PC-3 (cell line): ENCODE data around the gene SCAPER. TPM values are rescaled to one million over a fixed set of nuclear protein-coding genes. Genes with fewer than 3 reads are reported as not detected.
"Not testable (repeated sequence)": the region's sequence is repeated elsewhere in the genome, so short reads cannot be mapped to it uniquely, and the experiment has no call there.

Experiments used
- ATAC-seq: fragments of 200-7000 bp; cut with Tn5 transposase; 2 replicates; pipeline ENCODE4 v1.9.1; 2020; ENCODE audit warnings: mild to moderate bottlenecking, moderate library complexity
- BruUV-seq: library from RNA; stranded (reverse); fragments of 400-500 nt; replicated peaks from 2 replicates; lab custom pipeline; 2021; lab: Mats Ljungman, UMichigan
- CTCF ChIA-PET: fragments of 300-600 bp; sonication (Branson Sonifier 250); formaldehyde crosslinking; loops from one replicate; lab custom pipeline; 2022; ENCODE audit warnings: antibody characterized with exemption; lab: Charles Lee
- POLR2A ChIA-PET: fragments of 300-600 bp; sonication (Branson Sonifier 250); formaldehyde crosslinking; loops from one replicate; lab custom pipeline; 2022; ENCODE audit warnings: antibody characterized with exemption; ENCODE audit not compliant: unreplicated experiment; lab: Charles Lee
- DNase-seq: peaks from one replicate; pipeline ENCODE4 v3.0.0-alpha.2; 2015
- H2AFZ ChIP-seq: fragments of 300-600 bp; sonication (generic); 2 replicates; pipeline ENCODE4 v1.6.0; 2016; ENCODE audit warnings: antibody characterized with exemption, low read length
- H3F3A ChIP-seq: fragments of 300-600 bp; sonication (generic); one replicate; pipeline ENCODE4 v1.6.0; 2017; ENCODE audit warnings: antibody characterized with exemption, low read length, control low read depth, mild to moderate bottlenecking; ENCODE audit not compliant: unreplicated experiment
- H3K27ac ChIP-seq: fragments of 300-600 bp; sonication (generic); 2 replicates; pipeline ENCODE4 v1.5.1; 2016; ENCODE audit warnings: mild to moderate bottlenecking, low read length
- H3K27me3 ChIP-seq: fragments of 300-600 bp; sonication (generic); 2 replicates; pipeline ENCODE4 v1.6.1; 2016; ENCODE audit warnings: low read length, mixed read lengths
- H3K36me3 ChIP-seq: fragments of 300-600 bp; sonication (generic); 2 replicates; pipeline ENCODE4 v1.6.1; 2016; ENCODE audit warnings: low read depth, mixed run types, low read length, mixed read lengths
- H3K4me1 ChIP-seq: fragments of 300-600 bp; sonication (generic); 2 replicates; pipeline ENCODE4 v1.5.1; 2016; ENCODE audit warnings: low read length; ENCODE audit not compliant: insufficient read depth
- H3K4me2 ChIP-seq: fragments of 300-600 bp; sonication (generic); 2 replicates; pipeline ENCODE4 v1.6.0; 2016; ENCODE audit warnings: low read length
- H3K4me3 ChIP-seq: fragments of 300-600 bp; sonication (generic); 2 replicates; pipeline ENCODE4 v1.5.1; 2016; ENCODE audit warnings: mild to moderate bottlenecking, low read length, mixed read lengths
- H3K79me2 ChIP-seq: fragments of 300-600 bp; sonication (generic); 2 replicates; pipeline ENCODE4 v1.6.1; 2017; ENCODE audit warnings: low read length, mixed read lengths
- H3K9ac ChIP-seq: fragments of 300-600 bp; sonication (generic); 2 replicates; pipeline ENCODE4 v1.6.0; 2016; ENCODE audit warnings: mild to moderate bottlenecking, low read length
- H3K9me2 ChIP-seq: fragments of 300-600 bp; sonication (generic); replicated peaks from 2 replicates; pipeline ENCODE4 v1.6.1; 2016; ENCODE audit warnings: mixed run types, low read length, mixed read lengths
- H3K9me3 ChIP-seq: fragments of 300-600 bp; sonication (generic); 2 replicates; pipeline ENCODE4 v1.6.1; 2016; ENCODE audit warnings: low read length, mixed read lengths
- H4K20me1 ChIP-seq: fragments of 300-600 bp; sonication (generic); 2 replicates; pipeline ENCODE4 v1.6.1; 2016; ENCODE audit warnings: low read length, mixed read lengths
- EZH2 ChIP-seq: fragments of 300-600 bp; sonication (generic); IDR thresholded peaks from one replicate; pipeline ENCODE4 v1.6.1; 2017; ENCODE audit warnings: antibody characterized with exemption, mild to moderate bottlenecking, low read length; ENCODE audit not compliant: unreplicated experiment
- EZH2phosphoT487 ChIP-seq: fragments of 300-600 bp; sonication (generic); IDR thresholded peaks from 2 replicates; pipeline ENCODE4 v1.6.1; 2018; ENCODE audit warnings: mild to moderate bottlenecking, antibody characterized with exemption, low read length, borderline replicate concordance
- intact Hi-C: fragments of 100-400 bp; cut with micrococcal nuclease; formaldehyde crosslinking; loops from 2 replicates; pipeline ENCODE4 v1.9.0; 2023
- total RNA-seq: library from RNA; depleted of rRNA; stranded (reverse); fragments of >200 nt; gene quantifications from 2 replicates; pipeline ENCODE4 v1.2.3, GENCODE V29; 2014
- TF ChIP-seq, protein P1 (sequence below): fragments of 300-600 bp; sonication (generic); conservative IDR thresholded peaks from 2 replicates; pipeline ENCODE4 v1.5.1; 2017; ENCODE audit warnings: antibody characterized with exemption, low read depth, mild to moderate bottlenecking, low read length

Gene SCAPER
- total RNA-seq, 1 experiment from 2014 or later, result 6.0 TPM

DNA sequence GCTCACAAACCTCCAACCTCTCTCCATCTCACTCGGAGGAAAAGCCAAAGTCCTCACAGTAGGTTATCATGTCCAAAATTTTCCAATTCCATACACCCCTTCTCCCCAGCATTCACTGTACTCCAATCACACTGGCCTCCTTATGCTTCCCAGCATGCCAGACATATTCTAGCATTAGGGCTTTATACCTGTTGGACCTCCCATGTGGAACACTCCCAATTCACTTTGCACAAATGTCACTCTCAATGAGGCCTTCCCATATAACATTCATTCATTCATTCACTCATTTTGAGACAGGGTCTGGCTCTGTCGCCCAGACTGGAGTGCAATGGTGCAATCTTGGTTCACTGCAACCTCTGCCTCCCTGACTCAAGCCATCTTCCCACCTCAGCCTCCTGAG, 19.9 kb downstream of the SCAPER start:
- Histone ChIP-seq H3K79me2 (no peaks in the 10 kb centered on the region), H2AFZ (no peak overlapping the region), H3K4me2 (no peak overlapping the region), H3K9me3 (no peaks in the 10 kb centered on the region), H3K9me2 (no peaks in the 10 kb centered on the region), H3K27ac (no peak overlapping the region), H3K4me1 (no peaks in the 10 kb centered on the region), H3K9ac (no peak overlapping the region), H3K36me3 (no peaks in the 10 kb centered on the region; the same call in 1 of the 2 replicates), H4K20me1 (no peaks in the 10 kb centered on the region), H3F3A (no peaks in the 10 kb centered on the region), H3K27me3 (no peaks in the 10 kb centered on the region), H3K4me3 (no peak overlapping the region)
- ChIA-PET POLR2A (no interaction called here), CTCF (no interaction called here)
- TF ChIP-seq EZH2phosphoT487 (no peak), EZH2 (no peak)
- TF ChIP-seq, protein P1, sequence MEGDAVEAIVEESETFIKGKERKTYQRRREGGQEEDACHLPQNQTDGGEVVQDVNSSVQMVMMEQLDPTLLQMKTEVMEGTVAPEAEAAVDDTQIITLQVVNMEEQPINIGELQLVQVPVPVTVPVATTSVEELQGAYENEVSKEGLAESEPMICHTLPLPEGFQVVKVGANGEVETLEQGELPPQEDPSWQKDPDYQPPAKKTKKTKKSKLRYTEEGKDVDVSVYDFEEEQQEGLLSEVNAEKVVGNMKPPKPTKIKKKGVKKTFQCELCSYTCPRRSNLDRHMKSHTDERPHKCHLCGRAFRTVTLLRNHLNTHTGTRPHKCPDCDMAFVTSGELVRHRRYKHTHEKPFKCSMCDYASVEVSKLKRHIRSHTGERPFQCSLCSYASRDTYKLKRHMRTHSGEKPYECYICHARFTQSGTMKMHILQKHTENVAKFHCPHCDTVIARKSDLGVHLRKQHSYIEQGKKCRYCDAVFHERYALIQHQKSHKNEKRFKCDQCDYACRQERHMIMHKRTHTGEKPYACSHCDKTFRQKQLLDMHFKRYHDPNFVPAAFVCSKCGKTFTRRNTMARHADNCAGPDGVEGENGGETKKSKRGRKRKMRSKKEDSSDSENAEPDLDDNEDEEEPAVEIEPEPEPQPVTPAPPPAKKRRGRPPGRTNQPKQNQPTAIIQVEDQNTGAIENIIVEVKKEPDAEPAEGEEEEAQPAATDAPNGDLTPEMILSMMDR, result no peak
- ATAC-seq (no peak), DNase-seq (no peak)
- intact Hi-C loops, result no loop called here
- no TSS peak for BruUV-seq

DNA sequence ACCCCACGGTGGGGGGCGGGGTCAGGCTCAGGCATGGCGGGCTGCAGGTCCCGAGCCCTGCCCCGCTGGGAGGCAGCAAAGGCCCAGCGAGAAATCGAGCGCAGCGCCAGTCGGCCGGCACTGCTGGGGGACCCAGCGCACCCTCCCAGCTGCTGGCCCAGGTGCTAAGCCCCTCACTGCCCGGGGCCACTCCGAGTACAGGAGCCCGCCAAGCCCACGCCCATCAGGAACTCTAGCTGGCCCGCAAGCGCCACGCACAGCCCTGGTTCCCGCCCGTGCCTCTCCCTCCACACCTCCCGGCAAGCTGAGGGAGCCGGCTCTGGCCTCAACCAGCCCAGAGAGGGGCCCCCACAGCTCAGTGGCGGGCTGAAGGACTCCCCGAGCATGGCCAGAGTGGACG, 29.2 kb downstream of the SCAPER start:
- Histone ChIP-seq H3K4me1 (no peaks in the 10 kb centered on the region), H2AFZ (no peak overlapping the region), H3K4me3 (no peak overlapping the region), H3K9me3 (no peaks in the 10 kb centered on the region), H3K9me2 (no peaks in the 10 kb centered on the region), H3K4me2 (no peak overlapping the region), H3K79me2 (no peaks in the 10 kb centered on the region), H3F3A (no peaks in the 10 kb centered on the region), H4K20me1 (no peaks in the 10 kb centered on the region), H3K36me3 (no peaks in the 10 kb centered on the region), H3K9ac (no peak overlapping the region), H3K27me3 (no peaks in the 10 kb centered on the region), H3K27ac (no peak overlapping the region)
- no peak for DNase-seq
- TF ChIP-seq, protein P1, result no peak
- TF ChIP-seq EZH2, result no peak
- no peak for TF ChIP-seq EZH2phosphoT487
- POLR2A ChIA-PET, result no interaction called here
- BruUV-seq, result no TSS peak
- ATAC-seq, result no peak
- intact Hi-C loops, result no loop called here
- CTCF ChIA-PET, result no interaction called here

DNA sequence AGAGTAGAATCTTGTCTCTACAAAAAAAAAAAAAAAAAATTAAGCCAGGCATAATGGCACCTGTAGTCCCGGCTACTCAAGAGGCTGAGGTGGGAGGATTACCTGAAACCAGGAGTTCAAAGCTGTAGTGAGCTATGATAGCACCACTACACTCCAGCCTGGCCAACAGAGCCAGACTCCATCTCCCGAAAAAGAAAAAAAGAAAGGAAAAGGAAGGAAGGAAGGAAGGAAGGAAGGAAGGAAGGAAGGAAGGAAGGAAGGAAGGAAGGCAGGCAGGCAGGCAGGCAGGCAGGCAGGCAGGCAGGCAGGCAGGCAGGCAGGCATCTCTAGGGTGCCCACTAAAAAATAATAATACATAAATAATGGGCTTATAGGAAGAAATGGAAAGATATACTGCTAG, 32.1 kb downstream of the SCAPER start:
- H3K9ac ChIP-seq, CTCF ChIA-PET, DNase-seq: not testable (repeated sequence)

More for the DNA sequence above, 32.1 kb downstream of the SCAPER start:
- H3K4me1 ChIP-seq, H3K9me3 ChIP-seq, intact Hi-C loops, H3K36me3 ChIP-seq, BruUV-seq, H2AFZ ChIP-seq, H3K27ac ChIP-seq, H3F3A ChIP-seq, H3K9me2 ChIP-seq, H3K4me2 ChIP-seq, POLR2A ChIA-PET, H3K79me2 ChIP-seq, H4K20me1 ChIP-seq, H3K4me3 ChIP-seq, ATAC-seq, H3K27me3 ChIP-seq: not testable (repeated sequence)
